Activated CD4-positive, alpha-beta memory T cell treated with anti-CD3 and anti-CD28 coated beads, Interleukin-2, amount 10 ng/mL, durations not matched to agents 7 days and 5 days (primary cell): ENCODE data around the gene PKD1L1. TPM values are rescaled to one million over a fixed set of nuclear protein-coding genes. Genes with fewer than 3 reads are reported as not detected.
"Not testable (repeated sequence)": the region's sequence is repeated elsewhere in the genome, so short reads cannot be mapped to it uniquely, and the experiment has no call there.

ENCODE experiments used
- CTCF ChIA-PET: fragments of 350-600 bp; sonication (Branson Sonifier 250); formaldehyde crosslinking; loops from one replicate; lab custom pipeline; 2021; ENCODE audit warnings: antibody characterized with exemption, inconsistent platforms; lab: Charles Lee
- POLR2A ChIA-PET: fragments of 350-600 bp; sonication (Branson Sonifier 250); formaldehyde crosslinking; loops from one replicate; lab custom pipeline; 2021; ENCODE audit warnings: antibody characterized with exemption; lab: Charles Lee
- DNase-seq: peaks from one replicate; pipeline ENCODE4 v3.0.0-alpha.2; 2020
- H3K27ac Mint-ChIP-seq: one replicate; pipeline ENCODE4 v1.8.0; 2021; ENCODE audit warnings: mild to moderate bottlenecking, mixed read lengths
- H3K27me3 Mint-ChIP-seq: one replicate; pipeline ENCODE4 v1.8.0; 2021; ENCODE audit warnings: mixed read lengths
- H3K36me3 Mint-ChIP-seq: one replicate; pipeline ENCODE4 v1.8.0; 2021; ENCODE audit warnings: low read depth, mixed read lengths
- H3K4me1 Mint-ChIP-seq: one replicate; pipeline ENCODE4 v1.8.0; 2021; ENCODE audit warnings: mixed read lengths
- H3K4me3 Mint-ChIP-seq: one replicate; pipeline ENCODE4 v1.8.0; 2021; ENCODE audit warnings: mild to moderate bottlenecking, mixed read lengths
- H3K9me3 Mint-ChIP-seq: one replicate; pipeline ENCODE4 v1.8.0; 2021; ENCODE audit warnings: mixed read lengths
- total RNA-seq, 2 experiments: library from RNA; stranded (reverse); gene quantifications; one replicate each; pipeline ENCODE4 v1.2.3, GENCODE V29; 2021

Gene PKD1L1
- total RNA-seq, 2 experiments from 2014 or later = 0.05 to 0.48 TPM

GRCh38 chr7:47932466-47933037 lies 15.7 kb downstream of the PKD1L1 start:
- no peaks in the 10 kb centered on the region for H3K36me3 Mint-ChIP-seq
- peaks cover 13% of the 10 kb centered on the region for H3K4me1 Mint-ChIP-seq
- no peak for DNase-seq
- H3K9me3 Mint-ChIP-seq = peaks cover 3% of the 10 kb centered on the region
- H3K4me3 Mint-ChIP-seq = no peak overlapping the region
- no peaks in the 10 kb centered on the region for H3K27me3 Mint-ChIP-seq
- CTCF ChIA-PET = interaction anchor here (1.5 kb wide), 1 partner anchor 178 kb away, joined by 3 read pairs; no protein-coding TSS in a partner anchor
- POLR2A ChIA-PET = no interaction called here
- no peak overlapping the region for H3K27ac Mint-ChIP-seq

DNA sequence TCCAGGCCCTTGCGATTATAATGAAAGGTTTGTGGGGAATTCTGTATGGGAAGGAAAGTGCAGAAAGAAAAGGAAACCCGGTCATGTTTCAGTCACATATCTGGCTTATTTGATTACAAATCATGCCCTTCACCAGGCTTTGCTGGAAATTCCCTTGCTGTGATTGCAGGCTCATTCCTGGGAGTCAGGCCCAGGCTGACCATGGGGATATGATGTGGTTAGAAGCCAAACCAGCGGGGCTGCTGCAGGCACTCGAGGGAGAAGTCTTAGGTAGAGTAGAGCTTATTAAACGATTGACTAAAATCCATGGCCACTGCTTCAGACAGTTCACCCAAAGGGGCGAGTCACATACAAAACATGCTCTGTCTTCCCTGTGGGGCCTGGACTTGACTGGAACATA lies 16.2 kb downstream of the PKD1L1 start:
- Mint-ChIP-seq H3K4me1 (peaks cover 8% of the 10 kb centered on the region), H3K36me3 (no peaks in the 10 kb centered on the region), H3K4me3 (no peak overlapping the region), H3K27ac (no peak overlapping the region), H3K9me3 (peaks cover 3% of the 10 kb centered on the region), H3K27me3 (no peaks in the 10 kb centered on the region)
- no peak for DNase-seq
- ChIA-PET POLR2A (no interaction called here), CTCF (no interaction called here)

DNA sequence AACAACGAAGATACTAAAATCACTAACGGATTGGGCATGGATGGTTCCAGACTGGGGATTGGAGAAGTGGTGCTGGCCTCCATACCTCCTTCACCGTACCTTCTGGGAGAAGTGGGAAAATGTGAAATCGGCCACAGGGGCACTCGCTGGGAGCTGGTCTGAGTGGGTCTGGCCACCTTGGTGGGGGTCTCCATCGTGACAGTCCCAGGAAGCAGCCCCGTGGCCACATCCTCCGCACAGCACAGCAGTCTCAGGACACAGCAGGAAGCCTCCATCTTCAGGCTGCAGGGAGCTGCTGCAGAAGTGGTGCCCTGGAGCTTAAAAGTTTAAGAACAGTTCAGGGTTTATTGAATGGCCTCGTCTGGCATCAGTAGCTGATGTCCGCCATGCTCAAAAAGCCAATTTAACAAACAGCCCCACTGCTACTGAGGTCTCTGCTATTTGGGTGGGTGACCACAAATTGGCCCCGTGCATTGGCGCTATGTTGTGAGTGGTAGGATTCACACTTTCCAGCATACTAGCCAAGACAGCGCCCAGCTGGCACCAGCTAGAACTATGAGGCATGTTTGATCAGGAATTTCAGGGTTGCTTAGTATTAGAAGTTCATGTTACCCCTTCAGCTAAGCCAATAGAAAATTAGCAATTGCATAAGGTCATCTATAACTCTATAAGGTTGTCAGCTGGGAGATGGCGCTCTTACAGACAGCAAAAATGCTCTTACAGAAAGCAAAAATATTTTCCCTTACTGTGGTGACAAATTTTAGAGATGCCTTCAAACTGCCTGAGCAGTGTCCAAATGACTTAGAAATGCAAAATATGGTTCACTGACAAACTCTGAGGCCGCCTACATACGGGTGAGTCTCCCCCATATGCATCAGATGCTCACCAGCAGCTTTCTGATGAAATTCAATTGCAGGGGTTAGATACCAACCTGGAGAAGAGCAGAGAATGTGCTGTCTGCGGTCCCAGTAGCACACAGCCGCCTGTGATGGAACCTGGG lies 17.0 kb downstream of the PKD1L1 start:
- DNase-seq = no peak
- peaks cover under 1% of the 10 kb centered on the region for H3K4me1 Mint-ChIP-seq
- CTCF ChIA-PET = no interaction called here
- no peak overlapping the region for H3K27ac Mint-ChIP-seq
- H3K4me3 Mint-ChIP-seq = no peak overlapping the region
- POLR2A ChIA-PET = no interaction called here
- no peaks in the 10 kb centered on the region for H3K27me3 Mint-ChIP-seq
- no peaks in the 10 kb centered on the region for H3K36me3 Mint-ChIP-seq
- H3K9me3 Mint-ChIP-seq = peaks cover 3% of the 10 kb centered on the region

DNA sequence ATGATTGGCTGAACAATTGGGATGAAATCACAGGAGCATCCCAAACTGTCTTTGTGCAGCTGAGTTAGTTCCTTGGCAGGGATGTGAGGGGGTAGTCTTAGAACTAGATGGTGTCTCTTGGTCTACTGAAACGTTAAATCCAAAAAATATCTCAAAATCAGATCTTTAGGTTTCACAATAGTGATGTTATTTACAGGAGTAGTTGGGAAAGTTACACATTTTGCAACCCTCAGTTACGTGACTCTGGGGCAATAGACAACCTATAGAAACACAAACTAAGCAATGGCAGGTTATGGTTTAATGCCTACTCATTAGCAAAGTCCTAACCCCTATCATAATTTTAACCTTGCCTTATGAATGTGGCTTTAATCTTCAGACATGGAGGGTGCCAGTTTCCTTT lies 24.0 kb downstream of the PKD1L1 start:
- H3K27ac Mint-ChIP-seq = no peak overlapping the region
- ChIA-PET POLR2A (no interaction called here), CTCF (no interaction called here)
- DNase-seq = no peak
- H3K27me3 Mint-ChIP-seq = no peaks in the 10 kb centered on the region
- no peaks in the 10 kb centered on the region for H3K36me3 Mint-ChIP-seq
- no peaks in the 10 kb centered on the region for H3K9me3 Mint-ChIP-seq
- no peaks in the 10 kb centered on the region for H3K4me1 Mint-ChIP-seq
- no peak overlapping the region for H3K4me3 Mint-ChIP-seq

DNA sequence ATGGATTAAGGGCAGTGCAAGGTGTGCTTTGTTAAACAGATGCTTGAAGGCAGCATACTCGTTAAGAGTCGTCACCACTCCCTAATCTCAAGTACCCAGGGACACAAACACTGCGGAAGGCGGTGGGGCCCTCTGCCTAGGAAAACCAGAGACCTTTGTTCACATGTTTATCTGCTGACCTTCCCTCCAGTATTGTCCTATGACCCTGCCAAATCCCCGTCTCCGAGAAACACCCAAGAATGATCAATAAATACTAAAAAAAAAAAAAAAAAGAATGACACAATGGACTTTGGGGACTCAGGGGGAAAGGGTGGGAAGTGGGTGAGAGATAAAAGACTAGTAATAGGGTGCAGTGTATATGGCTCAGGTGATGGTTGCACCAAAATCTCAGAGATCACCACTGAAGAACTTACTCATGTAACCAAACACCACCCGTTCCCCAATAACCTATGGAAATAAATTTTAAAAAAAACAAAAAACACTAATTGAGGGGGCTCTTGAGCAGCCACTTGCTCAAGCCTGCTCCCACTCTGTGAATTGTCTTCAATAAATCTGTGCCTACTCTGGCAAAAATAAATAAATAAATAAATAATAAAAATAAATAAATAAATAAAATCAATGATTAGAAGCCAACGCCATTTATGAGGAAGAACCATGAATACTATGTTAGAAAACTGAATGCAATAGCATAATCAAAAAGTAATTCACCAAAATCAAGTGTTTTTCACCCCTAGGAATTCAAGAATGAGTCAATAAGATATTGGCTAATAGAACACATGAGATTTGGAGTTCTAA lies 25.0 kb downstream of the PKD1L1 start:
- H3K9me3 Mint-ChIP-seq, DNase-seq, H3K27me3 Mint-ChIP-seq, H3K4me3 Mint-ChIP-seq, CTCF ChIA-PET, POLR2A ChIA-PET, H3K27ac Mint-ChIP-seq, H3K36me3 Mint-ChIP-seq, H3K4me1 Mint-ChIP-seq: not testable (repeated sequence)

DNA sequence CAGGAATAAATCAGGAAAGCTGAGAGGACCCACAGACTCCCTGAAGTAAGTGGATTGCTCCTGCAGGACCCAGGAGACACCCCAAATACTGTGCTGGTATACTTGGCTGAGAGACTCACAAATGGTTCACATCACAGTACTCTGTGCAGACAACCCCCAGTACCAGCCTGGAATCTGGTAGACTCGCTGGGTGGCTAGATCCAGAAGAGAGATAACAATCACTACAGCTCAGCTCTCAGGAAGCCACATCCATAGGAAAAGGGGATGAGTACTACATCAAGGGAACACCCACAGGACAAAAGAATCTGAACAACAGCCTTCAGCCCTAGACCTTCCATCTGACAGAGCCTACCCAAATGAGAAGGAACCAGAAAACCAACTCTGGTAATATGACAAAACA lies 31.8 kb downstream of the PKD1L1 start:
- CTCF ChIA-PET, H3K9me3 Mint-ChIP-seq, H3K36me3 Mint-ChIP-seq, H3K4me3 Mint-ChIP-seq, POLR2A ChIA-PET, H3K27ac Mint-ChIP-seq, H3K4me1 Mint-ChIP-seq, DNase-seq: not testable (repeated sequence)
- H3K27me3 Mint-ChIP-seq = peaks cover 11% of the 10 kb centered on the region

- CTCF ChIA-PET = interaction anchor here (1.0 kb wide), 1 partner anchor 29 kb away, joined by 3 read pairs; no protein-coding TSS in a partner anchor
- Mint-ChIP-seq H3K27ac (no peak overlapping the region), H3K36me3 (no peaks in the 10 kb centered on the region), H3K4me3 (no peak overlapping the region), H3K9me3 (no peaks in the 10 kb centered on the region), H3K27me3 (peaks cover 11% of the 10 kb centered on the region), H3K4me1 (no peaks in the 10 kb centered on the region)
- POLR2A ChIA-PET = no interaction called here
- no peak for DNase-seq
Measured at GRCh38 chr7:47915616-47915976, 32.7 kb downstream of the PKD1L1 start.

DNA sequence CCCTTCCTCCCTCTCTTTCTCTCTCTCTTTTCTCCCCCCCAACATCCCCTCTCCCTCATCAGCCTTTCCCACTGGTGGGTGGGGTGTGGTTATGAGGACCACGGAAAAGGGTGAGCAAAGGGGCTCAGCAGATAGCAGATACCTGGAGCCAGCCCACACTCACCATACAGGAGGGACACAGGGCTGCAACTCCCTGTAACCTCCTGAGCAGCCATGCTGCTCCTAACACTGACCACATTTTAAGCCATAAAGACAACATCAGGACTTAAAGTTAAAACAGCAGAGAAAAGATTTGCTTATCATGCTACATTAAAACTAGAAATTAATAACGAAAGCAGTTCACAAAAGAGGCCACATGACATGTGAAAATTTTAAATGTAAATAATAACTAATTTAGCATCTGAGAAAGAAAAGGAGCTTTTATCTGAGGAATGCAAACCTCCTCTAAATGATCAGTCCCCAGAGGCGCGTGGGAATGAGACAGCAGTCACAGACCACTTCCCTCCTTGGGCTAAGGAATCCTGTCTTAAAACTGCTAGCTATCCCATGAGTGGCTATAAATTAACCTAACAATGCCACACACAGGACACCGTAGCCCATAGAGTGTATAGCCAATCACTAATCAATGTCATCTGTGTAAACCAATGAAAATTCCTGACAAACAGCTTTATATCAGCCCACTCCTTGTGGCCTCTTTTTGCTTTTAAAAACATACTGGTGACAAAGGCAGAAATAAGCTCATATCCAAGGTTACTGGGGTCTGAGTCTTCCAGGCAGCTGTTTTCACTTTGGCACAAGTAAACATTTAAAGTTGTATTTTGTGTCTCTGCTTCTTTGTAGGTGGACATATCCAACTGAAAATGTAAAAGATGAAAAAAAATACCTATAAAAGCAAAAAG lies 33.3 kb downstream of the PKD1L1 start:
- DNase-seq = no peak
- POLR2A ChIA-PET = no interaction called here
- CTCF ChIA-PET = interaction anchor here (1.0 kb wide), 1 partner anchor 29 kb away, joined by 3 read pairs; no protein-coding TSS in a partner anchor

DNA sequence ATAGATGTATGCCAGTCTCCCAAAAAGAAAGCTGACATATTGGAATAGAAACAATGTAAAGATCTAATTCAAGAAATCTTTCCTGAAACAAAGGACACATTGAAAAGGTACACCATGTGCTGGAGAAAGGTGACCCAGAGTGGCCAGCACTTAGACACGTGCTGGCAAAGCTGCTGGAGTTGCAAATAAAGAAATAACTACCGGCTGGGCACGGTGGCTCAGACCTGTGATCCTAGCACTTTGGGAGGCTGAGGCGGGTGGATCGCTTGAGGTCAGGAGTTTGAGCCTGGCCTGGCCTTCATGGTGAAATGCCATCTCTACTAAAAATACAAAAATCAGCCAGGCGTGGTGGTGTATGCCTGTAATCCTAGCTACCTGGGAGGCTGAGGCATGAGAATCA lies 35.9 kb downstream of the PKD1L1 start:
- peaks cover 5% of the 10 kb centered on the region for H3K27me3 Mint-ChIP-seq
- no peak overlapping the region for H3K27ac Mint-ChIP-seq
- no peaks in the 10 kb centered on the region for H3K9me3 Mint-ChIP-seq
- CTCF ChIA-PET = no interaction called here
- no peaks in the 10 kb centered on the region for H3K36me3 Mint-ChIP-seq
- POLR2A ChIA-PET = no interaction called here
- H3K4me3 Mint-ChIP-seq = no peak overlapping the region
- no peak for DNase-seq
- no peaks in the 10 kb centered on the region for H3K4me1 Mint-ChIP-seq

More for the DNA sequence above, 33.3 kb downstream of the PKD1L1 start:
- no peaks in the 10 kb centered on the region for H3K9me3 Mint-ChIP-seq
- no peak overlapping the region for H3K4me3 Mint-ChIP-seq
- H3K36me3 Mint-ChIP-seq = no peaks in the 10 kb centered on the region
- peaks cover 11% of the 10 kb centered on the region for H3K27me3 Mint-ChIP-seq
- no peaks in the 10 kb centered on the region for H3K4me1 Mint-ChIP-seq
- H3K27ac Mint-ChIP-seq = no peak overlapping the region

GRCh38 chr7:47908720-47909119 lies 39.5 kb downstream of the PKD1L1 start:
- H3K36me3 Mint-ChIP-seq = no peaks in the 10 kb centered on the region
- H3K4me3 Mint-ChIP-seq = no peak overlapping the region
- H3K4me1 Mint-ChIP-seq = no peaks in the 10 kb centered on the region
- no peak for DNase-seq
- CTCF ChIA-PET = no interaction called here
- H3K27ac Mint-ChIP-seq = no peak overlapping the region
- H3K9me3 Mint-ChIP-seq = no peaks in the 10 kb centered on the region
- H3K27me3 Mint-ChIP-seq = no peaks in the 10 kb centered on the region
- POLR2A ChIA-PET = no interaction called here

GRCh38 chr7:47907981-47908616 lies 40.2 kb downstream of the PKD1L1 start:
- no peak overlapping the region for H3K4me3 Mint-ChIP-seq
- ChIA-PET CTCF (no interaction called here), POLR2A (no interaction called here)
- no peak overlapping the region for H3K27ac Mint-ChIP-seq
- no peaks in the 10 kb centered on the region for H3K36me3 Mint-ChIP-seq
- no peaks in the 10 kb centered on the region for H3K27me3 Mint-ChIP-seq
- H3K4me1 Mint-ChIP-seq = no peaks in the 10 kb centered on the region
- H3K9me3 Mint-ChIP-seq = no peaks in the 10 kb centered on the region
- DNase-seq = no peak

DNA sequence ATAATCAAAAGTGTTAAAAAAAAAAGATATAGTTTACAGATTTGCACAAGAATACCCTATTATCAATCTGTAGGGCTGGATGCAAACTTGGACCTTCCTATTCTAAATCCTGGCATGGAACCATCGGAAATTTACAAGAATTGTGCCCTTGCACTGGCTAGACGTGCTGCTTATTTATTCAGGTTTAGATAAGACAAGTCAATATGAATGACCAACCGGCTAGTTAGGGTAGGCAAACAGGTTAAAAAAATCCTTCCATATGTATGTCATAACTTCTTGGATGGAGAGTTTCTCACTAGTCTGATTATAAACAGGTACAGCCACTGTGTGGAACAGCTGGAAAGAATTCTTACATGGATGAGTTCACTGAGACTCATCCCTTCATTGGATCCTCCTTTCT lies 41.4 kb downstream of the PKD1L1 start:
- Mint-ChIP-seq H3K4me1 (no peaks in the 10 kb centered on the region), H3K9me3 (no peaks in the 10 kb centered on the region), H3K27me3 (no peaks in the 10 kb centered on the region), H3K4me3 (no peak overlapping the region), H3K27ac (no peak overlapping the region), H3K36me3 (no peaks in the 10 kb centered on the region)
- DNase-seq = no peak
- ChIA-PET CTCF (no interaction called here), POLR2A (no interaction called here)
